DLD1 (cell line): ENCODE data around the gene TRERF1.

Experiments
- in situ Hi-C: cut with HindIII; loops from 2 replicates; pipeline ENCODE4 v1.10.0; 2017; ENCODE audit warnings: low sequenced_read_pairs

The TRERF1 gene

GRCh38 chr6:42281570-42281969, 170.2 kb downstream of the TRERF1 start:
- in situ Hi-C loops, result no loop called here

DNA sequence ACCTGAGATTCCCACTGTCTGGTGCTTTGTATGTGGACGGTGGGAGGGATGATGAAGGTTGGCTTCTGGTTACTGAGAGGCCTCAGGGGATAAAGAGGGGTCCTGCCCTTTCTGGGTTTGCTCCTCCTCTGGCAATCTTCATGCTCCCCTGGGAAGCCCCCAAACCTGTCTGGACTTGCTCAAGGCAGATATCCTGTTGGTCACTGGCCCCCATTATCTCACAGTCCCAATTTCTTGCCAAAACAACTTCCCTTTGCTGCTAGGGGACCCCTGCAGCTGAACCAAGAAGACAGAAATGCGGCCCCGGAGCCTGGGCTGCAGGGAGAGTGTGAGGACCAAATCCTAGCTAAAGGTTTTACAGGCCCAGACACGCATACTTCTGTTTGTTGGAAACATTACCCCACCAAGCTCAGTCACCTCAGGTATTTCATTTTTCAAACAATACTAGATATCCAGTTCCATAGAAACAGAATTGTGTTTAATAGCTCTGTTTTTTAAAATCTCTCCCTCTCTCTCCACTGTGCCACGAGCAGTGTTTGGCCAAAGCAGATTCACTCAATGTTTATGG, 170.7 kb downstream of the TRERF1 start:
- in situ Hi-C loops, result no loop called here

DNA sequence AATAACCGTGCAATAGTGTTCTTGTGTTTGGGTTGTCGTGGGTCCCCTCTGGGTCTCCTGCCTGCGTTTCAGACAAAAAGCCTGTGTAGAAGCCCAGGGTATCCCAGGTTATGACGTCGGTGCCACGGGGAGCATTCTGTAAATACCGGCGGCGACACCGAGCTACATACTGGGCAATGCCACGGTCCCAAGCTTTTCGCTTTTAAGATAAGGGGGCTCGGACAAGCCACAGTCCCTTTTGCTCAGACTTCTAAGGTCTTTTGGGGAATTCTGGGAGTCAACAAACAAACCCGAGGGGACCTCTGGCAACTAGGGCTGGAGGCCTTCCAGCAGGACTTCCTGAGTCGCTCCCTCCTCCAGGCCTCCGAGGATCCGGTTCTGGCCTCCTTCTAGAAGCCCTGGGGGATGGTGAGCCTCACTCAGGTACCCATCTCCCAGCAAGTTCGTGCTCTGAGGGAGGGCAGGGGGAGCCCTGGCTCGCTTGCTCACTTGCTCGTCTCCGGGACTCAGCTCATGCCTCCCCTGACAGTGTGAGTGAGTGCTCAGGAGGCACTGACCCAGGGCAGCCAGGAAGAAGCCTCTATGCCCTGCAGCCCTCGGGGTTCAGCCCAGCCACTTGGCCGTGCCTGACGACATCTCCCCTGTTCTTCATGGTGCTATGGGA, 171.6 kb downstream of the TRERF1 start:
- in situ Hi-C loops, result no loop called here

- in situ Hi-C loops, result no loop called here
These were observed 172.5 kb downstream of the TRERF1 start for GRCh38 chr6:42279144-42279781.

DNA sequence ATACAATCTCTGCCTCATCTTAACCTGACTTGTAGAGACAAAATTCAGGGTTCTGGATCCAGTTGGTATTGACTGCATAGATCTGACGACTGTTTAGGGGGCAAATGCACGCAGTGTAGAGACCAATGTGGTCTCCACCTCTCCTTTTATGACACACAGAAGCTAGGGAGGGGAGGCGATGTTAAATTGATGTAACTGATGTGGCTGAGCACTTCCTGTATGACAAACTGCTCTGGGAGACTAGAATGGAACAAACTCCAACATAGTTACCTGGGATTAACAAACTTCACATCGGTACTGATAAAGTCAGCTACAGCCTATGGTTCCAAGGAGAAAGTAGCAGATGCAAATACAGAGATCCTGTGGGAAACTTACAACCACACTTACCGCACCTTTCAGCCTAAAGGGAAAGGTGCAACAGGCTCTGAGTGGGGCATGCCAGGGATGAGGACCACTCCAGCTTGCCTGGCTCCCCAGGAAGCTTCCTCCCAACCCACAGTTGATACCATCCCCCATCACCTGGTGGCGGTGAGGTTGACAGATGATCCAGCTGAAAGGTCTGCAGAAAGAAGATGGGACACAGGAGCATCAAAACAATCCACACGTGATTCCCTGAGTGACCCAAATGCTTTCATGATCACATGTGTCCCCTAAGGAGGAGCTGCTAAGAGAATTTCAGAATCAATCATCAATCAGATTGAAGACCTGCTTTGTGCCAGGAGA, 173.4 kb downstream of the TRERF1 start:
- in situ Hi-C loops, result no loop called here

GRCh38 chr6:42276034-42276890, 175.5 kb downstream of the TRERF1 start:
- in situ Hi-C loops, result no loop called here

DNA sequence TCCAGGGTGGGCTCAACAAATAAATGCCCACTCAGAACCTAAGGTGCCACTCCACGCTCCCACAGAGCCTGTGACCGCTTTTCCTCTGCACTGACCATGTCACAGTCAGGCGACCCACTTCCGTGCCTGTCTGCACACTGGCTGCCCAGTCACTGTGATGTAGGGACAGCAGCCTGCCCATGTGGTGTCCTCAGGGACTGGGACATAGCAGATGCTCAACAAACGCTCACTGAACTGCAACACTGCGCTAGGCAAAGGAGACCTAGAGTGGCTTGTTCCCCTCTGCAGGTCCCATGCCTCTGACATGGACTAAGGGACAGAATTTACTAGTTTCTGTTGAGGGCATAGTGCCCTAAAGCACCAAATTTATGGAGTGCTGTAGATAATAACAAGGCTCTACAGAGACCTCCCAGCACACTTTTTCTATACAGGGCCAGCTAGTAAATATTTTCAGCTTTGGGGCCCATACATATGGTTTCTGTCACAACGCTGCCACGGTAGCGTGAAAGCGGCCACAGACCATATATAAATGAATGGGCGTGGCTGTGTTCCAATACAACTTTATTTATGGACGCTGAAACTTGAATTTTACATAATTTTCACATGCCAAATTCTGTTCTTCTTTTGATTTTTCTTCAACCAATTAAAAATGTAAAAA, 176.2 kb downstream of the TRERF1 start:
- in situ Hi-C loops, result no loop called here

DNA sequence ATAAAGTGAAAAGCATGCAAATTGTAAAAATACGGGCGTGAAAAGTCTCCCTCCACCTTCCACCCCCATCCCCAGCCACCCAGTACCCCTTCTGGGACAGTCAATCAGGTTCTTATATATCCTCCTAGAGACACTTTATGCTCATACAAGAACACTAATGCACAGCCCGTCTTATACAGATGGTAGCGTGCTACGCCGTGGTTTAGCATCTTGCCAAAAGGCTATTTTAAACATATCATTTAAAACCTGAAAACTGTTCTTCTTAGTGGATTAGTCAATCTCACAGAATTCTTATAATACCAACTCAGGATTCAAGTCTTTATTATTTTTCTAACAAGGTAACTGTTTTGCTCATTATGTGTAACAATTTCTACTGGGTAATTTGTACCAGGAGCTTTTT, 176.8 kb downstream of the TRERF1 start:
- in situ Hi-C loops, result no loop called here

- in situ Hi-C loops, result no loop called here
These were observed 179.6 kb downstream of the TRERF1 start for GRCh38 chr6:42271834-42272805.

GRCh38 chr6:42269974-42270510, 181.7 kb downstream of the TRERF1 start:
- in situ Hi-C loops, result no loop called here

GRCh38 chr6:42269553-42269952, 182.2 kb downstream of the TRERF1 start:
- in situ Hi-C loops, result no loop called here

DNA sequence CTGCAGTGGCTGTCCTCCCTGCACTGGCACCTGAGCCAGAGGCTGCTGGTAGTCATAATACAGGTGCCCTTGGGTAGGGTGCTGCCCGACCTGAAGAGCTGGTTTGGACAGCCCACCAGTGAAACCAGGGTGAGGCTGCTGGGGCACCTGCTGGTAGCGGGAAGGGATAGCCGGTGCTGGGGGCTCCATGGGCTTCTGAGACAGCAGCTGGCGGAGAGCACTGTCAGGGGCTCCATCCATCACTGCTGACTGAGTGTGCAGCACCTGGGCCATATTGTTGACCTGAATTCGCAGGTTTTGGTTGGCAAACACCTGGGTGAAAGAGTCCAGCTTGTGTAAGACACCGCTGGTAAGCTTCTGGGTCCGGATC, 182.9 kb downstream of the TRERF1 start:
- in situ Hi-C loops, result no loop called here

DNA sequence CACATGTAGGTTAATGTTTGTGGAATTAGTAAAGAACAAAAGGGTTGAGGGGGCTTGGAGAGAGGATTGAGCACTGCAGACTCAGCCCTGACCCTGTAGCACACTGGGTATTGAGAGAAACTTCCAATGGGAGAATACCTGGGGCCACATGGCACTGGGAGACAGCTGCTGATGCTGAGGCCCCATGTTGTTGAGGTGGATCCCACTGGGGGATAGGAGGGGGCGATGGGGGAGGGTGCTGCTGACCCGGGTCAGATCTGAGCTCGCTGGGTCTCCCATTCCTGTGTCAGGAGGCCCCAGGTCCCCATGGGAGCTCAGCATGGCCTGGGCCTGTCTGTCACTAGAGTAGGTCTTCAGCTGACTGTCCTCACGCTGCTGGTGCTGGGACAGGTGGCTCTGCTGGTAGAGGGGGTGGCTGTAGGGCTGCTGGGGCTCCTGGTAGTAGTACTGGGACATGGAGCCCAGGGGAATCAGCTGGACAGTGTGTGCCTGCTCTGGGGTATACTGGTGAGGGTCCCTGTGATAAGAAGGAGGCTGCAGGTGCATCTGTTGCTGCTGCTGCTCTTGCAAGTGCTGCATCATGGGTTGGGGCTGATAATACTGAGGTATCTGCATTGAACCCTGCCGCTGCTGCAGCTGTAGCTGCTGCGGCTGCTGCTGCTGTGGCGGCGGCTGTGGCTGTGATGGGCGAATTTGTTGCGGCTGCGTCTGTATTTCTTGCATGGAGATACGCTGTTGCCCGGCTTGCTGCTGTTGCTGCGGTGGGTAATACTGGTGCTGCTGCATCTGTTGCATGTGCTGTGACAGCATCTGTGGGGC, 183.5 kb downstream of the TRERF1 start:
- in situ Hi-C loops, result no loop called here

DNA sequence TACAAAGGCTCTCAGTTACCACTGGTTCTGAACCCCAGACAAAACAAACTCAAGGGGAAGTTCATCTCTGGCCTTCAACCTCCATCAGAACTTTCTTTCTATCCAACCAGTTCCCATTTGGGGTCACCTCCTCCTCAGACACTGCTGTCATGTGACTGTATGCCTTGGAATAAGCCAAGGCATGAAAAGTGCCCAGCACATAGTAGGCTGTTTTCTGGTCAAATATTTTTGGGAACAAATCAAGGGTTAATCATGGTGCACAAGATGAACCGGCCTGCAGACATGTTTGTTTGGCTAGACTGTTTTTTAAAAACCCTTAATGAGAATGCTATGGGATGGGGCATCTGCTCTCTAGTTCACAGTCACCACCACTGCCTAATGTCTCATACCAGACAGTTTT, 185.2 kb downstream of the TRERF1 start:
- in situ Hi-C loops, result no loop called here

DNA sequence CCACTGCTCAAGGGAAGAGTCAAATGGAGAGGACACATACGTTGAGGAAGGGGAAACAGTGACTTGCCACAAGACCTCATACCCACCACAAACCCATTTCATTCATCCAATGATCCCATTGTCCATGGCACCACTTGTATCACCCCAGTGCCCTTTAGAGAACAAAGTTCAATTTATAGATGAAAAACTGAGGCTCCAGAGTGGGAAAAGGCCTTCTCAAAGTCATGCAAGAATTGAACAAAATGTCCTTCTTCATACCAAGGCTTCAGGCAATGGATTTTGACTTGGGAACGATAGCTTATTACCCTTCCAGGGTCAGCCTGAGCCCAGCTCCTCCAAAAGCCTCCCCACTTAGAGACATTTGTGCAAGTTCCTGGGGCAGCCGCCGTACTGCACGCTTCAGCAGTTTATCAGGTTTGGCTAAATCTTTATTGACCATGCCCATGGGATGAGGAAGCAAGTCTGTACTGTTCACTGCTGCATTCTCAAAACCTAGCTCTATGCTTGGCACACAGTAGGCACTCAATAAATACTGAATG, 186.8 kb downstream of the TRERF1 start:
- in situ Hi-C loops, result no loop called here

DNA sequence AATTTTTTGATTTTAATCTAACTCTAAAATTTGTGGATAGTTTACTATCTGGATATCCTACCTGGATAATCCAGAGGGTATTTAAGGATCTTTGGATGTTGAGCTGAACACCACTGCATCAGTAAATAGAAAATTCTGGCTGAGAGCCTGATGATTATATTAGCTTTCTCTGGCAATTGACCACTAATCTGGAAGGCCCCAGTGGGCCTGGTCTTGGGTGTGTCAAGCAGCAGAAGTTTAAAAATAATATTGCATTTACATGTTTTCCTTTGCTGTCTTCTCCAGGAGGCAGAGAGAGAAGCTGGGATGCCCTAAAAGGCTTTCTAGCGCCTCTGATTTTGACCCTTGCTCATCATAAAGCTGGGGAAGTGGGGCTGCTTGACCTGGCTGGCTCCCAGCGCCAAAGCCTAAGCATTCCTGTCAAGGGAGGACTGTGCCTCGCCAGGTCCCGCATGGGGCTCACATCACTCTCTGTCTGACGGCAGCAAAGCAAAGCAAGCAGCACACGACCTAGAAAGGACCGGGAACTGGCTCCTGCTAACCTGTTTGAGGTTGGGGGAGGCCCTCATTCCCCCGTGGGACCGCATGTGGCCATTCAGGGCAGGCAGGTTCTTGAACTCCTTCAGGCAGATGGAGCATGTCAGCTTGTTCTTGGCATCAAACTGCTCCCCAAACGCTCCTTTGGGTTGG, 187.4 kb downstream of the TRERF1 start:
- in situ Hi-C loops, result no loop called here

DNA sequence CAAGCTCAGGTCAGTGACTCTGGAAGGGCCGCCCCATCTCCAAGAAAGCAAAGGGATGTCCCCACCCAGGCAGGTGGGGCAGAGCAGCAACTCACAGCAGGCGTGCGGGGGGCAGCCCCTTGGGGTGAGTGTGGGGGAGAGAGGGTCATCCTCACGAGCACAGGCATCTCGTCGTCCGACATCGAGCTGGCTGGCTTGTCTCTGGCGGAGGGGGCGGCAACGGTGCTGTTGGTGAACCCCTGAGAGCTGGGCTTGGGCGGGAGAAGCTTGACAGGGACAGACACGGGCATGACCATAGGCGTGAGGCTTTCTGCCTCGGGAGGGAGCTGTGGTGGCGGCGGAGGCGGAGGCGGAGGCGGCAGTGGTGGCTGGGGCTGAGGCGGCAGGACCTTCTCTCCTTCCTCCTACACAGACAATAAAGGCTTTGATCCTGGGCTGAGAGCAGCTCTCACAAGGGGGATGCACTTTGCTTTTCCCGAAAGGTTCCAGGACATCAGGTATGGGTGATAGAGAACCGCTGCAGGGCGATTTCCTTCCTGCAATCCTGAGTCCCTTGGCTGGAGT, 188.5 kb downstream of the TRERF1 start:
- in situ Hi-C loops, result no loop called here
